HG03175 (cell line): ENCODE data around the gene ABHD3.
A peak's percentile ranks its signal among the peaks of the same experiment; 100 is the strongest.
"Not testable (repeated sequence)": the region's sequence is repeated elsewhere in the genome, so short reads cannot be mapped to it uniquely, and the experiment has no call there.

ENCODE experiments used
- ATAC-seq: cut with Tn5 transposase; IDR thresholded peaks from one replicate; pipeline ENCODE4 v1.9.1; 2021; ENCODE audit warnings: mild to moderate bottlenecking, moderate library complexity; ENCODE audit not compliant: unreplicated experiment

Gene ABHD3, protein sequence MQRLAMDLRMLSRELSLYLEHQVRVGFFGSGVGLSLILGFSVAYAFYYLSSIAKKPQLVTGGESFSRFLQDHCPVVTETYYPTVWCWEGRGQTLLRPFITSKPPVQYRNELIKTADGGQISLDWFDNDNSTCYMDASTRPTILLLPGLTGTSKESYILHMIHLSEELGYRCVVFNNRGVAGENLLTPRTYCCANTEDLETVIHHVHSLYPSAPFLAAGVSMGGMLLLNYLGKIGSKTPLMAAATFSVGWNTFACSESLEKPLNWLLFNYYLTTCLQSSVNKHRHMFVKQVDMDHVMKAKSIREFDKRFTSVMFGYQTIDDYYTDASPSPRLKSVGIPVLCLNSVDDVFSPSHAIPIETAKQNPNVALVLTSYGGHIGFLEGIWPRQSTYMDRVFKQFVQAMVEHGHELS

DNA sequence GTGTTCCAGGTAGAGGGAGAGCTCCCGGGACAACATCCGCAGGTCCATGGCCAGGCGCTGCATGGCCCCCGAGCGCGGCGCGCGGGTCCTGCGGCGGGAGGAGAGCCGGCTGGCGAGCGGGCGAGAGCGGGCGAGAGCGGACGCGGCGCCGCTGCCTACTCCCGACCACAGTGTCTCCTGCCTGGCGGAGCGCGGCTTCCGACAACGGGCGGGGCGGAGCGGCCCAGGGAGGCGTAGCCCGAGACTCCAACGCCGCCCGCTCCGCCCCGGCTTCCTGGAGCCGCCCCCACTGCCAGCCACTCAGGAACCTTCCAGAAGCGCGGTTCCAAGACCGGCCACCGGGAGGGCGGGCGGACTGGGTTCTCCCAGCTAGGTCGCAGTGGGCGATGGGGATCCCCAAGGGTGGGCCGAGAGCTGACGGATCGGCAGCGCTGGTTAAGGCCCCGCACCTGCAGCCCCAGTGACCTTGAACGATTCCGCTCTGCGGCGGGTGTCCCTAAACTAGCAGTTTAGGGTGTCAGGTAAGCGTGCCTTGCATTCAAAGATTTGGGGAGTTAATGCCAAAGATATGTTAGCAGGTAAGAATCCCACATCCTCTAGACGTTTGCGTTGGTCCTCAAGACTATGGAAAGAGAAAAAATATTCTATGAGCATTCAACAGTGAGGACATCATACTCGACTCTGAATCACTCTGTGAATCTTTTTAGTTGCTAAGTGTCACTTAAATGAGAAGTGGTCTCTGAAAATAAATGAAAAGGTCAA is at the start of gene ABHD3:
ABHD3 (minus strand) TSS at position 172 of the 762 bp plus-strand sequence; CDS start at position 63, 109 bp downstream.
- ATAC-seq = peak; percentile 96

DNA sequence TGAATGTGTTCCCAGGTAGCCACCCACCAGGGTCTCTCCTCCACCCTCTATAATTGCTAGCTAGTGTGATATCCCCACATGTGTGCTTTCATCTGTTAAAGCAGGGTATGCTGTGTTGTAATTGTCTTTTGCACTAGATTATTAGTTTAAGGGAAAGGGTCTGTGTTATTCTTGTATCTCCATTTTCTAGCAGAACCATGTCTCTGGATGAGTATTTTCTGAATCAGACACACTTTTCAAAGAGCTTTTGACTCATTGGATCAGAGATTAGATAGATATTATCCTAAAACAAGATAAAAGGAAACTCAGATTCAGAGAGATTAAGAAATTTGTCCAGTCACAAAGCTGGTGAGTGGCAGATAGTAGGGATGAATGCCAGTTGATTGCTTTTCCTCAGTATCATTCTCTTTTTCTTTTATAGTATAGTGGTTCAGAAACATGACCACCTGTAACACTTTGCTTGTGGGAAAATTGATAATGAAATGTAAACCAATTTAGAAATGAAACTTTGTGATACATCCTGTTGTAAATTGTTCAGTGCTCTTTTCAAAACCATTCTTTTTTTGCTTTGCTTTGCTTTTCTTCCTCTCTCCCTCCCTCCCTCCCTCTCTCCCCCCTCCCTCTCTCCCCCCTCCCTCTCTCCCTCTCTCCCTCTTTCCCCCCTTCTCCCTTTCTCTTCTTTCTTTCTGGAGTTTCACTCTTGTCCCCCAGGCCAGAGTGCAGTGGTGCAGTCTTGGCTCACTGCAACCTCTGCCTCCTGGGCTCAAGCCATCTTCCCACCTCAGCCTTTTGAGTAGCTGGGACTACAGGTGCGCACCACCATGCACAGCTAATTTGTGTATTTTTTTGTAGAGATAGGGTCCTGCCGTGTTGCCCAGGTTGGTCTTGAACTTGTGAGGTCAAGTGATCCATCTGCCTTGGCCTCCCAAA is 43.5 kb upstream of the ABHD3 start:
- no peak for ATAC-seq

DNA sequence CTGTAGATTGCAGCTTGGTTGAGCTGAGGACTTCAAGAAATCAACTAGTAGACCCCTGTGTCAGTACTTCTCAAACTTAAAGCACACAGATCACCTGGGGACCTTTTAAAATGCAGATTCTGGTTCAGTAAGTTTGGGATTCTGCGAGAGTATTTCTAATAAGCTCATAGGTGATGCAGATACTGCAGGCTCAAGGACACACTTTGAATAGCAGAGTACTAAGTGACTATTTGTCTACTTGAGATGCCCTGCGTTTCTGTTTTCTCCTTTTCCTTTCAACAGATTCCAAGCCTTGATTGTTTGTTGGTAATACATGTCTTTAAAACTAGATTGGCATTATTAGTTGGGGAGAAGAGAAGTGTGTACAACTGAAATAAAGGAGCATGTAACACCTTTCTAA is 42.7 kb upstream of the ABHD3 start:
- ATAC-seq = no peak

DNA sequence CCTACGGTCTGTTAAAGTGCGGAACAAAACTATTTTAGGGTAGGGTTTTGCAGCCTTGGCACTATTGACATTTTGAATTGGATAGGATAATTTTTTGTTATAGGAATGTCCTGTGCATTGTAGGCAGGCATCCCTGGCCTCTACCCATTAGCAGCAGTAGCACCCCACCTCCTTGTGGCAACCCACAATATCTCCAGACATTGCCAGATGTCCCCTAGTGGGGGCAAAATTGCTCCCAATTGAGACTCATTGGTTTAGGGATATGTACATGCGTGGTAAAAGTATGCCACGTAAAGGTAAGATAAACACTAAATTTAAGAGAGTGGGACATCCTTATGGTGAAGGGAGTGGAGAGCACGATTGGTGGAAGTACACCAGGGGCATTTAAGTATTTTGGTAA is 40.7 kb upstream of the ABHD3 start:
- no peak for ATAC-seq

DNA sequence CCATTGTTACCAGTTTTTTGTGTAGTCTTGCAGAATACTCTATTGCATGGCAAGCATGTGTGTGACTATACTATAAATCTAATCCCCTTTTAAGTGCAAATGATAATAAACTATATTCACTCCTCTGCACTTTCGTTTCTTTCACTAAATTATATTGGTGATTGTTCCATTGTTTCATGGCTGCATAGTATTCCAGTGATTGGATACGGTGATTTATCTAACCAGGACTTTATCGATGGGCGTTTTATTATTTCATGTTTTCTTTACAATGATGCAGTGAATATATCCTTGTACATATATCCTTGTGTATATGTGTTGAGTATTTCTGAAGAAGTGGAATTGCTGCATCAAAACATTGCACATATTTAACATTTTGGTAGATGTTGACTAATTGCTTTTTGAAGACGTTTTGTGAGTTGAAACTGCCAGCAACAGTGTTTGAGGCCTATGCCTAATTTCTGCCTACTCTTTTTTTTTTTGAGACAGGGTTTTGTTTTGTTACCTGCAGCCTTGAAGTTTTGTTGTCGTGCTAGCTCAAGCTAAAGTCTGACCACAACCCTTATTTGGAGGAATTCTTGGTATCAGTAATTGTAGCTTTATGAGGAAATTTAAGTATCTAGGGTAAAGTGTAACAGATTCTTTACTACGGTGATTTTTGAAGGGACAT is 38.7 kb upstream of the ABHD3 start:
- ATAC-seq = no peak

DNA sequence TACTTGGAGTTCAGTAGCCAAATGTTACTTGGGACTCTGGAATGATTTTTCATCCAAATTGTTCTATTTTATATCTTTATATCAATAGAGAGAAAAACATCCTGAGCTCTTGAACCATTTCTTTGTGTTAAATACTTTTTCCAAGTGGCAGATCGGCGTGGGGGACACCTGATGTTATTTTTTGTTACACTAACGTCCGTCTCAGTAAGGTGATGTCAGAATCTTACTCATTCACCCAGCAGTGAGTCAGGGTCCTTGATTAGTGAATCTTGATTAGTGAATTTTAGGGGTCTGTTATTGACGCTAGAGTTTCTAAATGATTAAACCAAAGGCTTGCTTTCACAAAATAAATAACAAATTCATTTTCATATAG is 37.7 kb upstream of the ABHD3 start:
- no peak for ATAC-seq

DNA sequence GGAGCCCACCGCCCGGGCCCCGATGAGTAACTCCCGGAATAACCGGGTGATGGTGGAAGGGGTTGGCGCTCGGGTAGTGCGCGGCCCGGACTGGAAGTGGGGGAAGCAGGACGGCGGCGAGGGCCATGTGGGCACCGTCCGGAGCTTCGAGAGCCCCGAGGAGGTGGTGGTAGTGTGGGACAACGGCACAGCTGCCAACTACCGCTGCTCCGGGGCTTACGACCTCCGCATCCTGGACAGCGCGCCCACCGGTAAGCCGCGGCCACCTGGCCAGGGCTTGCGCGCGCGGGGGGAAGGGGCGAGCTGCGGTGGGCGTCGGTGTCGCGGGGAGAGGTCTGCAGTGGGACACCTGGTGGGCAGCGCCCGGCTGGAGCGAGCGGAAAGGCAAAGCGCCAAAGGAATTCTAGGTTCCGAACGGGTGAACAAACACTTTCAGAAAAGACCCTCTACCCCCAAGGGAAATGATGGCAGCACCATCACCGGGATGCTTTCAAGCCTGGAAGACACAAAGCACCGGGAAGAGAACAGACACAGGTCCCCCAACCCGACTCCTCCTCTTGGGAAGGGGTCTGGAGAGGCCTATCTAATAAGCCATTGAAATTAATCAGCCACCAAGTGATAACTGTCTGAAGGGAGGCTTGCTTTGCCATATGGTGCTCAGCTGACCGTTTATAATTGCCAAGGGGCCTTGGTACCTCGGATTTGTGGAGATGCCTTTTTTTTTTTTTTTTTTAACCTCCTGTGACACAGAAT is 37.2 kb upstream of the ABHD3 start:
- ATAC-seq = peak; percentile 20

DNA sequence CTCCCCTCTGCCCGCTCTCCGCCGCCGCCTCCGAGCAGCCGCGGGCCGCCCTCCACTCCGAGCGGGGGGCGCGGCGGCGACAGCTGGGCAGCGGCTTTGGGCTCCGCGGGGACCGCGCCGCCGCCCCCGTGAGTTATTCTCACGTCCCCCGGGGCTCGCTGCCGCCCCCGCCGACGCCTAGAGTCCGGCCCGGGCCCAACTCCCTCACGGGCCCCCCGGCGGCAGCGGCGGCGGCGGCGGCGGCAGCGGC is 36.7 kb upstream of the ABHD3 start:
- no peak for ATAC-seq

DNA sequence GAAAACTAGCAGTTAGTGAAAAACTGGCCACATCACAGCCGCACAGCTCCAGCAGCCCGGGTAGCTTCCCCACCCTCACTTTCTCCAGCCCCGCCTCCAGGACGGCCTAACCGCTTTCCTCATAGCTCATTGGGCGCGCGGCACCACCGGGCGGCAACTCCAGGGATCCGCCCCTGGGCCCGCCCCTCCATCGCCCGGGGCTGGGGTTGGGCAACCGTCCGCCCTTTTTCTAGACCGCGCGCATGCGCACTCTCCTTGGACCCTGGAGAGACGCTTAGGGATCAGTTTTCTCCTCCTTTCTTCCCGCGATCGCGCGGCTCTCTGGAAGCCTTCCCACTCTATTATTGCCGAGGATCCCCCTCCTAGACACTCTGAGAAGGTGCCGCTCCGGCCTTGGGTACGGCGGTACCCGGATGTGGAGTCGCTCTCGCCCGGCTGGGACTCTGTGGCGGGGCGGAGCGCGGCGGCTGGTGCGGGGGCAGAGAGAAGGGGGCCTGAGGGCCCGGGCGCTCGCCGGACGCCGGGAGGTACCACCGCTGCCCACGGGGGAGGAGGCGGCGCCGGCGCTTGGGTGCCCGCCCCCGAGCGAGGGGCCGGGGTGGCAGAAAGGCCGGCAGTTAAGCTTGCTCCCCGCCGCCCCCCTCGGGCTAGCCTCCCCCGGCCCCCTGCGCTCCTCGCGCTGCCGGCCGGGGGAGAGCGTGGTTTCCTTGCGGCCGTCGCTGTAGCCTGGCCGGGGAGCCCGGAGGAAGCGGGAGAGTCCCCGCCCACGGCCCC is 36.2 kb upstream of the ABHD3 start, which contains the start of gene MIB1:
MIB1 (plus strand) TSS at position 255 of the 774 bp plus-strand sequence. CDS start 792 bp downstream, outside the sequence.
- peak; percentile 98 for ATAC-seq

DNA sequence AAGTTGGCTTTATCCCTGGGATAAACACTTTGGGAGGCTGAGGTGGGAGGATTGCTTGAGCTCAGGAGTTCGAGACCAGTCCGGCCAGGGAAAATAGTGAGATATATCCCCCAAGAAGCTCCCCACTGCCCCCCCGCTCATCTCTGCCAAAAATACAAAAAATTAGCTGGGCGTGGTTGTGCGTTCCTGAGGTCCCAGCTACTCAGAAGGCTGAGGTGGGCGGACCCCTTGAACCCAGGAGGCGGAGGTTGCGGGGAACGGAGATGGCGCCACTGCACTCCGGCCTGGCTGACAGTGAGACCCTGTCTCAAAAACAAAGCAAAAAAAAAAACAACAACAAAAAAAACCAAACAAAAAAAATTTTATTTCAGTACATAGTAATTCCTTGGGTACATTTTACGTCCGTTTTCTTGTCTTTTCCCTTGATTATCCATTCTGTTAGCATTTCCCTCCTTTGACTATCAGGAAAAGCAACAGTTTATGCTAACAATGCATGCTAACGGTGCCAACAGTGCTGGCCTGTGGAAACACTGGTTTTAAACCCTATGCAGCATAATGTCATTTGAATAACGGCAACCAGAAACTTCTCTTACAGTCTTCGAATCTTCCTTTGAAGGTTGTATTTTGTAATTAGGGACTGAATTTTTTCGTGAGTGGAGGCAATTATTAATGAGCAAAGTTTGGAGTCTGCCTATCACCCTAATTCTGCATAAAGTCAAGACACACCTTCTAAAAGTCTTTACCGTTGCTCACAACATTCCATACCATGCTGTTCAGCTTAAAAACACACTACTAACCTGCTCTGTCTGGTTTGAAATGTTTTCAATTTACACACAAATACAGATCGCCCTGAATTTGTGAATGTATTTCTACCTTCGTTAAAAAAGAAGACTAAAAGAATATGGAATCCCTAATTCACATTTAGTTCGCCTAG is 35.3 kb upstream of the ABHD3 start:
- peak; percentile 6 for ATAC-seq

DNA sequence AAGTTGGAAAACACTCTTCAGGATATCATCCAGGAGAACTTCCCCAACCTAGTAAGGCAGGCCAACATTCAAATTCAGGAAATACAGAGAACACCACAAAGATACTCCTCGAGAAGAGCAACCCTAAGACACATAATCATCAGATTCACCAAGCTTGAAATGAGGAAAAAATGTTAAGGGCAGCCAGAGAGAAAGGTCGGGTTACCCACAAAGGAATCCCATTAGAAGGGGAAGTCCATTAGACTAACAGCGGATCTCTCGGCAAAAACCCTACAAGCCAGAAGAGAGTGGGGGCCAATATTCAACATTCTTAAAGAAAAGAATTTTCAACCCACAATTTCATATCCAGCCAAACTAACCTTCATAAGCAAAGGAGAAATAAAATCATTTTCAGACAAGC is 32.4 kb upstream of the ABHD3 start:
- ATAC-seq = not testable (repeated sequence)

DNA sequence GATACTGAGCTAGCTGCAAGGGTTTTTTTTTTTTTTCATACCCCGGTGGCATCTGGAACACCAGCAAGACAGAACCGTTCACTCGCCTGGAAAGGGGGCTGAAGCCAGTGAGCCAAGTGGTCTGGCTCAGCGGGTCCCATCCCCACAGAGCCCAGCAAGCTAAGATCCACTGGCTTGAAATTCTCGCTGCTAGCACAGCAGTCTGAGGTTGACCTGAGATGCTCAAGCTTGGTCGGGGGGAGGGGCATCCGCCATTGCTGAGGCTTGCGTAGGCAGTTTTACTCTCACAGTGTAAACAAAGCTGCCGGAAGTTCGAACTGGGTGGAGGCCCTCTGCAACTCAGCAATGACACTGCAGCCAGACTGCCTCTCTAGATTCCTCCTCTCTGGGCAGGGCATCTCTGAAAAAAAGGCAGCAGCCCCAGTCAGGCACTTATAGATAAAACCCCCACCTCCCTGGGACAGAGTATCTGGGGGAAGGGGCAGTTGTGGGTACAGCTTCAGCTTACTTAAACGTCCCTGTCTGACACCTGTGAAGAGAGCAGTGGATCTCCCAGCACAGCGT is 31.0 kb upstream of the ABHD3 start:
- no peak for ATAC-seq

DNA sequence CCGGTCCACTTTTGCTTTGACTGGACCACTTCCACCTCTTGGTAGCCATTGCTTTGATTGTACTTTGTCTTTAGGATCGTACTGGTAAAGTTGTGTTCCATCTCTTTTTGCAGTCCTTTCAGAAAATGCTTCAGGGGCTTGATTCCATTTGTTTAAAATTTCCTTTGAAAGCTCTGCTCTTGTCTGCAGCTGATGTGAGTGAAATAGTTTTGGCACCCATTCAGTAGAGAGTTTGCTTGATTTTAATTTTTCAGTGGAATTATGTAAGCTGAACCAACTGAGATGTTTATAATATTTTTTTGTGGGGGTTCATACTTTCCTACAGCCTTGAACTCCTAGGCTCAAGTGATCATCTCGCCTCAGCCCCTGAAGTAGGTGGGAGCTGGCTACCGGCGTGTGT is 28.4 kb upstream of the ABHD3 start:
- no peak for ATAC-seq

DNA sequence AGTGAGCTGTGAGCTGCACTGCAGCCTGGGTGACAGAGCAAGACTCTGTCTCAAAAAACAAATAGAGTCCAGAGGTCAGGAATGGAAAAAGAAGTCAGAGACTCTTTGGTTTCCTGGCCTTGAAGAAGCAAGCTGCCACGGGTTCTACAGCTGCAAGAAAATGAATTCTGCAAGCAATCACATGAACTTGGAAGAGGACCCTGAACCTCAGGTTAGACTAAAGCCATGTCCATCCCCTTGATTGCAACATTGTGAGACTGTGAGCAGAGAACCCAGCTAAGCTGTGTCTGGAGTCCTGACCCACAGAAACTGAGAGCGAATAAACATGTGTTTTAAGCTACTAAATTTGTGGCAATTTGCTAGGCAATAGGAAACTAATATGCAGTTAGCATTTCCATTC is 23.1 kb upstream of the ABHD3 start:
- no peak for ATAC-seq

DNA sequence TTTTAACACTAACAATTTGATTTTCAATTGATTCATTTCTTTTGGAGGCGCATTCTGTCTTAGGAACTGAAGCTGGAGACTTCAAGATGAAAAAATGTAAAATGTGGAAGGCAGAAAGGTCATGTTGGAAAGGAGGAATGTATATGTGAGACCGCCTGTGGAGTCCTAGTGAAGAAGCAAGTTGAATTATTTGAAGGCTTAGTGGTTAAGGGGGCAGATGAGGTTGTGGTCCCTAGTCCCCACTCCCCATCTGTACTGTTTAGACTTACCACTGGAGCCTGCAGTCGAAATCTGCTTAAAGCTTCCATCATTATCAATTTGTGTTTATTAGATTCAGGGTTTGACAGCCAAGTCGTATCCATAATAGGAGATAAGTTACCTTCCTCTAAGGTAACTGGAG is 20.6 kb upstream of the ABHD3 start:
- no peak for ATAC-seq

DNA sequence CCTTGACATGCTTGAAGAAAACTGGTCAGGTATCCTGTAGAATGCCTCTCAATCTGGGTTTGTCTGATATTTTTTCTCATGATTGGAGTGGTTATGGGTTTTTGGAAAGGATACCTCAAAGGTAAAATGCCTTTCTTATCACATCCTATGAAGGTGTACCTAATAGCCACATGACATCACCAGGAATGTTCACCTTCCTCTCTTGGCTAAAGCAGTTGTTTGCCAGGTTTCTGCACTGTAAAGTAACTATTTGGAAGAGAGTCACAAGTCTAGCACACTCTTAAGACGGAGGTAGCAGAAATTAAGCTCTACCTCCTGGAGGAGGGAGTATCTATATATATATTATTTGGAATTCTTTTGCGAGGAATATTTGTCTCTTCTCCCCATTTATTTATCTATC is 18.1 kb upstream of the ABHD3 start:
- ATAC-seq = no peak

DNA sequence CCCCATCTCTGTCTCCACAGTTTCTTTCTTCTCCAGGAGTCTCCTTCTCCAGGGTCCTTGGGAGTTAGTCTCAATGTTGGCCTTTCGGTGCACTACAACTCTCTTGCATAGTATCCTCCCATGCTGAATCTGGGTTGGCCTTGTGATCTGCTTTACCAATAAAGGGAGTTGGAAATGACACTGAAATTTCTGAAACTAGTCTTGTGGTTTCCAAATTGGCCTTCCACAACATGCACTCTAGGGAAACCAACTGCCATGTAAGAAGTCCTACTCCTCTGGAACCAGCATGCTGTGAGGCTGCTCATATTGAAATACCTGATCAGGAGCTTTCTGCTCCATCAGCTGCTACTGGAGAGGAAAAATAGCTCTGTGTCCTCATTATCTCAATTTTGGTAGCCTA is 9.9 kb upstream of the ABHD3 start:
- ATAC-seq = no peak

DNA sequence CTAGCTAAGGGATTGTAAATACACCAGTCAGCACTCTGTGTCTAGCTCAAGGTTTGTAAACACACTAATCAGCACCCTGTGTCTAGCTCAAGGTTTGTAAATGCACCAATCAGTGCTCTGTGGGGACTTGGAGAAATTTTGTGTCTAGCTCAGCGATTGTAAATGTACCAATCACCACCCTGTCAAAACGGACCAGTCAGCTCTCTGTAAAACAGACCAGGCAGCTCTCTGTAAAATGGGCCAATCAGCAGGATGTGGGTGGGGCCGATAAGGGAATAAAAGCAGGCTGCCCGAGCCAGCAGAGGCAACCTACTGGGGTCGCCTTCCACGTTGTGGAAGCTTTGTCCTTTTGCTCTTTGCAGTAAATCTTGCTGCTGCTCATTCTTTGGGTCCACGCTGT is 2.6 kb upstream of the ABHD3 start:
- ATAC-seq = not testable (repeated sequence)
